ENCODE data around the gene RPL39L. TPM values are rescaled to one million over a fixed set of nuclear protein-coding genes. Genes with fewer than 3 reads are reported as not detected.

RPL39L gene
- total and polyA plus RNA-seq, 10 of the 15 experiments (the other 5 are each of a cell fraction or from before 2014, with no cell fraction given), result 12.5 to 67.8 (median 31.3) TPM

DNA sequence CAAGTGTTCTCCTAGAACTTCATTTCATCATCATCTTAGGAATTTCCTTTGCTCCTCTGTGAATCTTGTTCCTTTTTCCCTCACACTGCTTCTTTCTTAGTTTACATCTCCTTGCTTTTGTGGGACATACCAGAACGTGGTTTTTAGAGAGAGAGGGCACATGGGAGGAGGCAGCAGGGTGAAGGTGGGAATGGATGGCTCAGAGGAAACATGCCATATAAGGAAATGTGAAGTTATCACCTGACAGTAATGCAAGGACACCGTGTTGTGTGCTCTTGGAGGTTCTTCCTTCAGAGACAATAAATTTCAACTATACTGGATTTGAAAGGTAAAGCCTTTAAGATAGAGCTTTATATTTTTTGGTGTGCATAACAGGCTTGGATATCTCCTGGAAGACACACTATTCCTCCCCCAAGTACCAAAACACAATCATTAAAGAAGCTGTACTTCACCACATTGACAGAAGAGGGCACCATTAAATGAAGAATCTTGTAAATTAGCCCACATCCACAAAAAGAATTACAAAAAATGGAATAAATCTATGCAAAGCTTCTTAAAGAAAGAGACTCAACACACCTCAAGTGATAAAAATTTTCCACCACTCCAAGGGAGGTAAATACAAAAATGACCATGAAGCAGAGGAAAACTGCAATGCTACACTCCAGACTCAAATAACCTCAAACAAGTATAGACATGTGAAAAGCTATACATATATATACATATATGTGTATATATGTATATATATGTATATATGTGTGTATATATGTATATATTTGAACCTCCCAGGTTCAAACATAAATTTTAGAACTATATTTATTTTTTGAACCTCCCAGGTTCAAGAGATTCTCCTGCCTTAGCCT, 26.1 kb downstream of the RPL39L start:
- intact Hi-C loops (cut with micrococcal nuclease; ENCODE audit: unreplicated experiment) (loop anchor here (1.0 kb wide), 3 partner anchors 37 to 264 kb away; no protein-coding TSS in a partner anchor), in situ Hi-C loops (cut with MboI) (no loop called here)
- Histone ChIP-seq H3K9me3 (replicated peaks; ENCODE audit: control insufficient read depth, insufficient read depth, low read length) (no peaks in the 10 kb centered on the region), H3K27me3 (replicated peaks in 1 of 2; ENCODE audit: control insufficient read depth in 2 of 2, insufficient read depth in 2 of 2, low read length in 1 of 2) (no peaks in the 10 kb centered on the region), H2AFZ (ENCODE audit: control insufficient read depth, low read depth, low read length) (no peak overlapping the region), H3K9ac (ENCODE audit: control insufficient read depth, insufficient read depth, low read length) (no peak overlapping the region), H3K36me3 (ENCODE audit: control insufficient read depth in 2 of 2, insufficient read depth in 2 of 2, low read length in 1 of 2) (no peaks in the 10 kb centered on the region), H4K20me1 (ENCODE audit: control insufficient read depth, insufficient read depth) (no peaks in the 10 kb centered on the region), H3K27ac (ENCODE audit: control insufficient read depth, insufficient read depth) (no peak overlapping the region), H3K79me2 (ENCODE audit: control insufficient read depth, insufficient read depth, low read length) (no peaks in the 10 kb centered on the region), H3K4me1 (ENCODE audit: control insufficient read depth, insufficient read depth, low read length) (peaks cover 4% of the 10 kb centered on the region; the same call in 1 of the 2 replicates), H3K4me3 (no peak overlapping the region), H3K4me2 (ENCODE audit: control insufficient read depth, insufficient read depth) (no peak overlapping the region)
- DNase-seq (ENCODE audit: low read depth, low spot score) (no peak), ATAC-seq (peak; percentile 71), FAIRE-seq (peak; percentile 62)
- CTCF ChIA-PET, result interaction anchor here (0.6 to 7.0 kb wide), 48 partner anchors 10 to 283 kb away, joined by 3 to 197 read pairs (median 4); partner anchors contain the start of gene RPL39L
- no TSS peak for BruUV-seq (replicated peaks)
- SMC1A ChIA-PET (ENCODE audit: uncharacterized antibody, unreplicated experiment), result interaction anchor here (0.8 to 5.2 kb wide), 25 partner anchors 10 to 263 kb away, joined by 3 to 111 read pairs (median 5); partner anchors contain the start of gene RPL39L
- RAD21 ChIA-PET (ENCODE audit: unreplicated experiment), result interaction anchor here (0.6 to 4.4 kb wide), 24 partner anchors 10 to 567 kb away, joined by 3 to 54 read pairs (median 5); partner anchors contain the start of gene RPL39L
- POLR2A ChIA-PET, result interaction anchor here (0.6 to 1.6 kb wide), 2 partner anchors 40 to 51 kb away, joined by 3 read pairs; no protein-coding TSS in a partner anchor
- WGBS (ENCODE audit: insufficient coverage, insufficient replicate concordance, low lambda C conversion rate, missing lambda C conversion rate), result 0% methylated on average over 2 of the region's 2 CpGs
- TF ChIP-seq RAD51 (IDR thresholded peaks at IDR 0.05), result 0 out of 2 replicates have a peak, but pooled peaks have one; percentile 11
- TF ChIP-seq RELB (IDR thresholded peaks at IDR 0.05; ENCODE audit: low read depth), result no peak
- 0 out of 4 replicates have a peak, but pooled peaks of 1 of the 2 experiments have one; percentile 16 for TF ChIP-seq EP300 (IDR thresholded peaks at IDR 0.05; ENCODE audit: borderline replicate concordance in 1 of 2, control insufficient read depth in 1 of 2, low read depth in 2 of 2, low read length in 2 of 2)
- peak; percentile 89 to 95 for TF ChIP-seq SRF (IDR thresholded peaks at IDR 0.05; ENCODE audit: low read depth in 2 of 2, low read length in 2 of 2)
- TF ChIP-seq PML (IDR thresholded peaks at IDR 0.05; ENCODE audit: low read length), result no peak
- no peak for TF ChIP-seq SMAD5 (IDR thresholded peaks at IDR 0.05; ENCODE audit: low read depth)
- TF ChIP-seq CEBPB (IDR thresholded peaks at IDR 0.05; ENCODE audit: borderline replicate concordance in 1 of 2, low read depth in 2 of 2, low read length in 2 of 2), result no peak
- TF ChIP-seq, protein P1, sequence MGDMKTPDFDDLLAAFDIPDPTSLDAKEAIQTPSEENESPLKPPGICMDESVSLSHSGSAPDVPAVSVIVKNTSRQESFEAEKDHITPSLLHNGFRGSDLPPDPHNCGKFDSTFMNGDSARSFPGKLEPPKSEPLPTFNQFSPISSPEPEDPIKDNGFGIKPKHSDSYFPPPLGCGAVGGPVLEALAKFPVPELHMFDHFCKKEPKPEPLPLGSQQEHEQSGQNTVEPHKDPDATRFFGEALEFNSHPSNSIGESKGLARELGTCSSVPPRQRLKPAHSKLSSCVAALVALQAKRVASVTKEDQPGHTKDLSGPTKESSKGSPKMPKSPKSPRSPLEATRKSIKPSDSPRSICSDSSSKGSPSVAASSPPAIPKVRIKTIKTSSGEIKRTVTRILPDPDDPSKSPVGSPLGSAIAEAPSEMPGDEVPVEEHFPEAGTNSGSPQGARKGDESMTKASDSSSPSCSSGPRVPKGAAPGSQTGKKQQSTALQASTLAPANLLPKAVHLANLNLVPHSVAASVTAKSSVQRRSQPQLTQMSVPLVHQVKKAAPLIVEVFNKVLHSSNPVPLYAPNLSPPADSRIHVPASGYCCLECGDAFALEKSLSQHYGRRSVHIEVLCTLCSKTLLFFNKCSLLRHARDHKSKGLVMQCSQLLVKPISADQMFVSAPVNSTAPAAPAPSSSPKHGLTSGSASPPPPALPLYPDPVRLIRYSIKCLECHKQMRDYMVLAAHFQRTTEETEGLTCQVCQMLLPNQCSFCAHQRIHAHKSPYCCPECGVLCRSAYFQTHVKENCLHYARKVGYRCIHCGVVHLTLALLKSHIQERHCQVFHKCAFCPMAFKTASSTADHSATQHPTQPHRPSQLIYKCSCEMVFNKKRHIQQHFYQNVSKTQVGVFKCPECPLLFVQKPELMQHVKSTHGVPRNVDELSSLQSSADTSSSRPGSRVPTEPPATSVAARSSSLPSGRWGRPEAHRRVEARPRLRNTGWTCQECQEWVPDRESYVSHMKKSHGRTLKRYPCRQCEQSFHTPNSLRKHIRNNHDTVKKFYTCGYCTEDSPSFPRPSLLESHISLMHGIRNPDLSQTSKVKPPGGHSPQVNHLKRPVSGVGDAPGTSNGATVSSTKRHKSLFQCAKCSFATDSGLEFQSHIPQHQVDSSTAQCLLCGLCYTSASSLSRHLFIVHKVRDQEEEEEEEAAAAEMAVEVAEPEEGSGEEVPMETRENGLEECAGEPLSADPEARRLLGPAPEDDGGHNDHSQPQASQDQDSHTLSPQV (IDR thresholded peaks at IDR 0.05), result no peak
- TF ChIP-seq HDAC6 (IDR thresholded peaks at IDR 0.05; ENCODE audit: unreplicated experiment), result no peak
- peak; percentile 78 for TF ChIP-seq RAD21 (IDR thresholded peaks at IDR 0.05; ENCODE audit: insufficient read depth, low read depth, low read length)
- TF ChIP-seq SMC3 (IDR thresholded peaks at IDR 0.05; ENCODE audit: borderline replicate concordance, low read length), result peak; percentile 64; the same call in 1 of the 2 replicates
- TF ChIP-seq, protein P2, sequence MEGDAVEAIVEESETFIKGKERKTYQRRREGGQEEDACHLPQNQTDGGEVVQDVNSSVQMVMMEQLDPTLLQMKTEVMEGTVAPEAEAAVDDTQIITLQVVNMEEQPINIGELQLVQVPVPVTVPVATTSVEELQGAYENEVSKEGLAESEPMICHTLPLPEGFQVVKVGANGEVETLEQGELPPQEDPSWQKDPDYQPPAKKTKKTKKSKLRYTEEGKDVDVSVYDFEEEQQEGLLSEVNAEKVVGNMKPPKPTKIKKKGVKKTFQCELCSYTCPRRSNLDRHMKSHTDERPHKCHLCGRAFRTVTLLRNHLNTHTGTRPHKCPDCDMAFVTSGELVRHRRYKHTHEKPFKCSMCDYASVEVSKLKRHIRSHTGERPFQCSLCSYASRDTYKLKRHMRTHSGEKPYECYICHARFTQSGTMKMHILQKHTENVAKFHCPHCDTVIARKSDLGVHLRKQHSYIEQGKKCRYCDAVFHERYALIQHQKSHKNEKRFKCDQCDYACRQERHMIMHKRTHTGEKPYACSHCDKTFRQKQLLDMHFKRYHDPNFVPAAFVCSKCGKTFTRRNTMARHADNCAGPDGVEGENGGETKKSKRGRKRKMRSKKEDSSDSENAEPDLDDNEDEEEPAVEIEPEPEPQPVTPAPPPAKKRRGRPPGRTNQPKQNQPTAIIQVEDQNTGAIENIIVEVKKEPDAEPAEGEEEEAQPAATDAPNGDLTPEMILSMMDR (IDR thresholded peaks at IDR 0.05 in 2 of 3, conservative IDR thresholded peaks at IDR 0.05 in 1 of 3; ENCODE audit: control insufficient read depth in 2 of 3, extremely low read depth in 1 of 3, insufficient read depth in 1 of 3, low read depth in 3 of 3, low read length in 3 of 3), result peak; percentile 49 to 59 (median 49); a peak in 5 of 6 replicates
- TF ChIP-seq BCL11A (IDR thresholded peaks at IDR 0.05; ENCODE audit: low read depth, low read length), result no peak

Measured in GM12878 (cell line).